SJCRH30 (cell line): ENCODE data around the gene DAPK2. TPM values are rescaled to one million over a fixed set of nuclear protein-coding genes. Genes with fewer than 3 reads are reported as not detected.
A peak's percentile ranks its signal among the peaks of the same experiment; 100 is the strongest.

Source experiments
- DNase-seq, 2 experiments: peaks; one replicate each; pipeline ENCODE4 v3.0.0-alpha.2; 2015 to 2020
- H3K27ac ChIP-seq: fragments of 250-450 bp; sonication (Bioruptor Pico); 2 replicates; pipeline ENCODE4 v1.5.1; 2020; ENCODE audit warnings: mild to moderate bottlenecking, moderate library complexity
- H3K27me3 ChIP-seq: fragments of 250-450 bp; sonication (Bioruptor Pico); 2 replicates; pipeline ENCODE4 v1.5.1; 2020; ENCODE audit warnings: mild to moderate bottlenecking, moderate library complexity
- H3K36me3 ChIP-seq: fragments of 250-450 bp; sonication (Bioruptor Pico); 2 replicates; pipeline ENCODE4 v1.5.1; 2020; ENCODE audit warnings: mild to moderate bottlenecking, moderate library complexity
- H3K4me1 ChIP-seq: fragments of 250-450 bp; sonication (Bioruptor Pico); 2 replicates; pipeline ENCODE4 v1.5.1; 2020; ENCODE audit warnings: mild to moderate bottlenecking, moderate library complexity
- H3K4me3 ChIP-seq: fragments of 250-450 bp; sonication (Bioruptor Pico); 2 replicates; pipeline ENCODE4 v1.5.1; 2020; ENCODE audit warnings: mild to moderate bottlenecking, moderate library complexity
- H3K9me3 ChIP-seq: fragments of 250-450 bp; sonication (Bioruptor Pico); replicated peaks from 2 replicates; pipeline ENCODE4 v1.5.1; 2020; ENCODE audit warnings: mild to moderate bottlenecking, moderate library complexity
- total RNA-seq: library from RNA; depleted of rRNA; stranded (reverse); fragments of >200 nt; shearing (Covaris generic); gene quantifications from 2 replicates; pipeline ENCODE4 v1.2.3, GENCODE V29; 2014

DAPK2 gene
- total RNA-seq, 1 experiment from 2014 or later: 0.85 TPM

DNA sequence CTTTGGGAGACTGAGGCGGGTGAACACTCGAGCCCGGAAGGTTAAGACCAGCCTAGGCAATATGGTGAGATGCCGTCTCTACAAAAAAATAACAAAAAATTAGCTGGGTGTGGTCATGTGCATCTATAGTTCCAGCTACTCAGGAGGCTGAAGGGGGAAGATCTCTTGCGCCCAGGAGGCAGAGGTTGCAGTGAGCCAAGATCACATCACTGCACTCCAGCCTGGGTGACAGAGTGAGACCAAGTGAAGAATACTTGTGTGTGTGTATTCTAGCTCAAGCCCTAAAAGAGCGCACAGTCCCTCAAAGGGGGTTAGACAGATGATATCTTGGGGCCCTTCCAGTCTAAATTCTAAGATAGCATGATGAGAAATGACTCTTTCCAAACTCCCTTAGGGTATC lies 23.7 kb downstream of the DAPK2 start:
- no peak overlapping the region for H3K27ac ChIP-seq
- H3K36me3 ChIP-seq: no peaks in the 10 kb centered on the region
- H3K4me3 ChIP-seq: no peak overlapping the region
- no peaks in the 10 kb centered on the region for H3K27me3 ChIP-seq
- peaks cover 26% of the 10 kb centered on the region for H3K4me1 ChIP-seq
- no peak for DNase-seq
- no peaks in the 10 kb centered on the region for H3K9me3 ChIP-seq

DNA sequence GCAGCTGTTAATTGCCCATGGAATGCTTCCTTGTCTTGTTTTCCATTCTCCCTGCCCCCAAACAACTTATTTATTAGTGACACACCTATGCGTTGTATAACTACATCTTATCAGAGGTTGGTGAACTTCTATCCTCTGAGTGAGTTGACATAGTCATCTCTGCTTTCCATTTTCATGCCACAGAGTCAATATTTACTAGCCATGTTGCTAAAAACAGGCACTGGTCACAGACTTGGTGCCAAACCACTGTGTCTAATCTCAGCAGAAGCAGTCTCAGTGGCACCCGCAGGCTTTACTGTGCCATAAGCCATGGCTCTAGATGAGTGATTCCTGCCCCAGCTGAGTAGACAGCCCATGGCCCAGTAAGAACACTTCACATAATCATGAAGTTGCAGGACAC lies 26.5 kb downstream of the DAPK2 start:
- H3K4me3 ChIP-seq: no peak overlapping the region
- no peaks in the 10 kb centered on the region for H3K9me3 ChIP-seq
- no peaks in the 10 kb centered on the region for H3K36me3 ChIP-seq
- H3K27ac ChIP-seq: peak overlapping the region; percentile 64
- H3K27me3 ChIP-seq: no peaks in the 10 kb centered on the region
- H3K4me1 ChIP-seq: peaks cover 23% of the 10 kb centered on the region
- peak; percentile 77 for DNase-seq

DNA sequence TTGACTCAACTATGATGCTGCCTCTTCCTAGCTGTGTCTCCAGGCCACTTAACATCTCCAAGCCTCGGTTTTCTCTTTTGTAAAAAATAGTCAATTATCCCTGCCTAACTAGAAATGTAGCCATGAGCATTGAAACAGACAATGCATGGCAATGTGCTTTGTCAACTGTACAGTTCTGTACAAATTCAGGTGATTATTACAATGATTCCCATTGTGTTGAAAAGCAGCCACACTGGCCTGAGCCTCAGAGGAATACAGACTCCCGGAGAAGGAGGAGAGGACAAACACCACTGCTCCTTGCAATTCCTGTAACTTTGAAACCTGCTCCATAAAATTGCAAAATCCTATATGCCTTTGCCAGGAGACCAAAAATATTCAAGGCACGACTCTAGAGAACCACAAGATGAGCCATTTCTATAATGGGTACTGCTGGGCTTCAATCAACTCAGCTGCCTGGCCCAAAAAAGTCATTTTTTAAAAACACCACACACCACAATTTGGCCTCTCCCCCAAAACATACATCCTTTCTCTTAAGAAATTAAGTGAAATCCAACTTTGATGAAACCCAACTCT lies 28.6 kb downstream of the DAPK2 start:
- no peaks in the 10 kb centered on the region for H3K9me3 ChIP-seq
- no peak for DNase-seq

DNA sequence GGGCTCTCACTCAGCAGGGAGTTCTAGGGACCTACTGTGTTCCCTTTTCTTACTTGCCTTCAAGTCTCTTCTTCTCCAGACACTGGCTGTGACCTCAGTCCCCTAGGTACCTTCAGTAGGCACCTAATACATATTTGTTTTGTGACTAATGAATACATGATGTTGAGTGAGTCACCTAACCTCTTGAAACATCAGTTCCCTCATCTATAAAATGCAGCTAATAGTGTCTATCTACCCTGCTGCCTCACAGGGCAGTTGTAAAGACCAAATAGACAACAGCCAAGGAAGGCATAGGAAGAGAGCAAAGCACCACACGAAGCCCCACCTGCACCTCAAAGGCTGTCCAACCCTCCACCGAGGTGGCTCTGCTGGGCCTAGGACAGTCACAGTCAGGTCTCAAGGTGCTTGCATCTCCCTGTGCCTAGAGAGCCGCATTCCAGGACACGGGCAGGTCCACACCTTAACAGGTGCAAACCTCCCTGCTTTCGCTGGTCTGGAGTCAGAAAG lies 29.1 kb downstream of the DAPK2 start:
- DNase-seq: no peak
- H3K4me3 ChIP-seq: no peak overlapping the region
- peaks cover 23% of the 10 kb centered on the region for H3K4me1 ChIP-seq
- H3K27ac ChIP-seq: no peak overlapping the region
- H3K9me3 ChIP-seq: no peaks in the 10 kb centered on the region
- no peaks in the 10 kb centered on the region for H3K27me3 ChIP-seq
- H3K36me3 ChIP-seq: no peaks in the 10 kb centered on the region; the same call in 1 of the 2 replicates

More for the DNA sequence above, 28.6 kb downstream of the DAPK2 start:
- Histone ChIP-seq H3K27ac (no peak overlapping the region), H3K4me1 (peaks cover 23% of the 10 kb centered on the region), H3K4me3 (no peak overlapping the region), H3K36me3 (no peaks in the 10 kb centered on the region; the same call in 1 of the 2 replicates), H3K27me3 (no peaks in the 10 kb centered on the region)

DNA sequence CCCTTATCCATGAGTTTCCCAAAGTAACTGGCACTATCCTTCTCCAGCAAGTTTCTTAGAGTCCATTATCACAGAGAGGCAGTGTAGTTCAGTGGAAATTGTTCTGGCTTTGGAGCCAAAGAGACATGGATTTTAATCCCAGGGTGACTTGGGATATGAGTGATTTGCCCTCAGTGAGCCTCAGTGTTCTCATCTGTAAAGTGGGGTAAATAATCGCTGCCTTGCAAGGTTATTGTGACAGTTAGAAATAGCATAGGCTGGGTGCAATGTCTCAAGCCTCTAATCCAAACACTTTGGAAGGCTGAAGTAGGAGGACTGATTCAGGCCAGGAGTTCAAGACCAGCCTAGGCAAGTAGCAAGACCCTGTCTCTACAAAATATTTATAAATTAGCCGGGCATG lies 30.0 kb downstream of the DAPK2 start:
- no peak for DNase-seq
- Histone ChIP-seq H3K36me3 (no peaks in the 10 kb centered on the region; the same call in 1 of the 2 replicates), H3K4me3 (no peak overlapping the region), H3K9me3 (no peaks in the 10 kb centered on the region), H3K4me1 (peaks cover 27% of the 10 kb centered on the region), H3K27me3 (no peaks in the 10 kb centered on the region), H3K27ac (no peak overlapping the region)

DNA sequence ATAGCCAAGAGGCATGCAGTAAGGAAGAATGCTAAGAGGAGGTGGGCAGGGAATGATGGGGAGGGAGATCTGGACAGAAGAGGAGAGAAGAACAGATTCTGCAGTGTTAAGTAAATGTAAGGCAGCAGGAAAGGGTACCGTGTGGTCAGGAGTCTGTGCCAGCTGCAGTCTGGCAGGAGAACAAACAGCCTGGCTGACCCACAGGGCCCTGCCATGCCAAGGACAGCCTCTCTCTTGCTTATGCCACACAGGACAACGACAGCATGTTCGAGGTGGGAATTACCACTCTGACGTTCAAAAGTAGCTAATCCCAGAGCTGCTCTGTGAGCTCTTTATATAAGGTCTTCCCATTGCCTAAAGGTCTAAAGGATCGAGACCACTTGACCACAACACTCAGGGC lies 31.3 kb downstream of the DAPK2 start:
- Histone ChIP-seq H3K4me3 (no peak overlapping the region), H3K4me1 (peaks cover 31% of the 10 kb centered on the region), H3K27ac (no peak overlapping the region), H3K36me3 (no peaks in the 10 kb centered on the region; the same call in 1 of the 2 replicates), H3K27me3 (no peaks in the 10 kb centered on the region), H3K9me3 (no peaks in the 10 kb centered on the region)
- DNase-seq: no peak

DNA sequence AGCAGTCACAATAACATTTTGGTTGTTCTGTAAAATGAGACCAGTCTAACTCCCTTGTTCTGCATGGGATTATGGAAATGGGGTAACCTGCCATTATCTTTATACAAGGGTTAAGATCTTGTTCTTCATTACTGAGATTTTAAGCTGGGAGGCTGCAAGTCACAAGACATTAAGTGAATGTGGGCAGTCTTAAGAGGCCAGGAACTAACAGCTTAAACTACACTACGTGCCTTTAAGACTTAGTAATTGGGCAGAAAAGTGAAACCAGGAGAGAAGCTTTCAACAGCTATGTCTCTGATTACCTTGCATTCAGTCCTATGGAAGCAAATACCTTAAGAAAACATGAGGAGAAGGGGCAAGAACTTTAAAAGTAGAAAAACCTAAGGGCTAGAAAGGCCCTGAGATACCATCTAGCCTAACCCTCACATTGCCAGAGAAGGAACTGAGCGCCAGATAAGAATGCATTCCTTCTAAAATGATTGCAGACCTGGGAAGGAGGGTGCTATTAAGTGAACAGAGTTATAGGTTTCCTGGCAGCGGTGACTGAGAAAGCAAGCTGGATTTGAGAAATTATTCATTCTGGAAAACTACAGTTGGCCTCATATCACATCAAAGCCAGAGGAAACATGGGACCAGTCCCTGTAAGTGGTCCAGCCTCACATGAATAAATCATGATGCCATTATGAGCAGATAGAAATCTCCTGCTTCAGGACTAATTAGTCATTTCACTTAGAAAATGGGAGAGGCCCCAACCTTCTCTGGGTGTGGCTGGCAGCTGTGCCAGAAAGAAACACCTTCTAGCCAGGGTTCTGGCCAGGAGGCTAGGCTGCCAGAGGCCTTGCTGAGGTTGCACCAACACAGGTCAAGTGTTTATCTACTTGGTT lies 32.9 kb downstream of the DAPK2 start:
- Histone ChIP-seq H3K36me3 (no peaks in the 10 kb centered on the region; the same call in 1 of the 2 replicates), H3K27me3 (no peaks in the 10 kb centered on the region), H3K4me3 (no peak overlapping the region), H3K9me3 (no peaks in the 10 kb centered on the region), H3K4me1 (peaks cover 23% of the 10 kb centered on the region), H3K27ac (no peak overlapping the region)
- DNase-seq: no peak

DNA sequence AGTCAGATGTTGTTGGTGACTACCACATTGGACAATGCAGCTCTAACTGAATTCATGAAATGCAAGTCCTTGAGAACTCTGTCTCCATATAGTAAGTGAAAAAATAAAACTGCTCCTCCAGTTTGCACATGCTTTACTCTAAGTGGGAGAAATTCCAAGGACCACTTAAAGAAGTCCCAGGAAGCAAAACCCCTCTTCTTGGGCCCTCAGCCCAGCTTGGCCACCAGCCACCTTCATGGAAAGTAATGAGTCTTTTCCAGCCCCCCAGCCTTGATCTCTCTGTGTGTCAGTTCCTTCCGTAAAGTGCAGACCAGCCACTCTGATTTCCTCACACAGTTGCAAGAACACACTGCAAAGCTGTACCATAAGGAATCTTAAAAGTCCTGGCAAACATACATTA lies 34.5 kb downstream of the DAPK2 start:
- no peaks in the 10 kb centered on the region; the same call in 1 of the 2 replicates for H3K36me3 ChIP-seq
- no peak overlapping the region for H3K4me3 ChIP-seq
- no peak for DNase-seq
- H3K4me1 ChIP-seq: peaks cover 18% of the 10 kb centered on the region
- no peaks in the 10 kb centered on the region for H3K9me3 ChIP-seq
- no peaks in the 10 kb centered on the region for H3K27me3 ChIP-seq
- H3K27ac ChIP-seq: no peak overlapping the region

DNA sequence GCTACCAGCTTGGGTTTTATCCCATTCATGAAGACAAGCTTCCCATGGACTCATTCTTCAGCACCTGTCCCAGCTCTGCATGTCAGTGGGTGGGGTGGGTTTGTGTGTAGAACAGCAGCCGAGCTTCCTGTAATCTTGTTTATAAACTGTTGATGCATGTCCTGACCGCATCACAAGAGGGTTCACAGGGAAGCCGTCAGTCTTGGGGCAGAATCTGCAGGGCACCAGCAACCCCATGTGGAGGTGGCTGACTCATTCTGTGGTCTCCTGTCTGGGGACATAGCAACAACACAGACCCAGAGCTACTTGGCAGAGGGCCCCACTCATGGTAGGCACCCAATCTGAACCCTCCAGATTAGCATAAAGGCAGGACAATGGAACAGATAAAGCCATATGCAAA lies 35.6 kb downstream of the DAPK2 start:
- no peaks in the 10 kb centered on the region; the same call in 1 of the 2 replicates for H3K36me3 ChIP-seq

DNA sequence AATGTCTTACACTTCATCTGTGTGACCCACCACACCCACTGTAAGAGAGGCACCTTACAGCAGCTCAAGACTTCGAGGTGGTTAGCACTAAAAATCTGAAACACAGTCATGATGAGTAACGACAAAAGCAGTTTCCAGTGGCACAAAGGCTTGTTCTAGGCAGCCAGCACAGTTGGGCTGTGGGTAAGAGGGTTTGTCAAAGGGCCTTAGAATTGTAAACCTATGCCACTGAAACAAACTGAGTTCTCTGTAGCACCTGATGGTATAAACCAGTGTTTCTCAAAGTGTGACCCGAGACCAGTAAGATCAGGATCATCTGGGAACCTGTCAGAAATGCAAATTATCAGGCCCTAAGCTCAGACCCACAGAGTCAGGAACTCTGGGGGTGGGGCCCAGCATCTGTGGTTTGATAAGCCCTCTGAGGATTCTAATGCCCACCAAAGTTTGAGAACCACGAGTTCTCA lies 36.5 kb downstream of the DAPK2 start:
- H3K4me1 ChIP-seq: peaks cover 18% of the 10 kb centered on the region
- H3K4me3 ChIP-seq: no peak overlapping the region
- no peaks in the 10 kb centered on the region for H3K27me3 ChIP-seq
- no peak for DNase-seq
- H3K27ac ChIP-seq: no peak overlapping the region
- no peaks in the 10 kb centered on the region for H3K9me3 ChIP-seq
- no peaks in the 10 kb centered on the region; the same call in 1 of the 2 replicates for H3K36me3 ChIP-seq

More for the DNA sequence above, 35.6 kb downstream of the DAPK2 start:
- Histone ChIP-seq H3K4me1 (peaks cover 18% of the 10 kb centered on the region), H3K9me3 (no peaks in the 10 kb centered on the region), H3K27me3 (no peaks in the 10 kb centered on the region), H3K27ac (peak overlapping the region; percentile 23; the same call in 1 of the 2 replicates), H3K4me3 (no peak overlapping the region)
- peak; percentile 93 for DNase-seq

DNA sequence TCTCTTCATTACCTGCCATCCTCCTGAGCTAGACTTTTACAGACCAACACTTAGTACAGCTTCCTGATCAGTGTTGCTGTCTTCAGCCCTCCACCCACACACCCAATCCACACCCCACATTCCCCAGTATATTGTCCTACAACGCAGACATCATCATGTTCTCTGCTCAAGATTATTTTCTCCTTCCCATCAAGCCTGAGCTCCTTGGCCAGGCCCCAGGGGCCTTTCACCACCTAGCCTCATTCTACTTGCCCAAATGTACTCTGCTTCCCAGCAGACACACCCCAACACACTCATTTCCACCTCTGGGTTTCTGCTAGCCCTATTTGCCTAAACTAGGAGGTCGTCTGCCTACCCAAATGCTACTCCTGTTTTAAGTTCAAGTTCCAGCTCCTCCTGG lies 37.0 kb downstream of the DAPK2 start:
- H3K27me3 ChIP-seq: no peaks in the 10 kb centered on the region
- H3K4me1 ChIP-seq: peaks cover 18% of the 10 kb centered on the region
- H3K27ac ChIP-seq: no peak overlapping the region
- no peaks in the 10 kb centered on the region; the same call in 1 of the 2 replicates for H3K36me3 ChIP-seq
- DNase-seq: no peak
- H3K4me3 ChIP-seq: no peak overlapping the region
- H3K9me3 ChIP-seq: no peaks in the 10 kb centered on the region

DNA sequence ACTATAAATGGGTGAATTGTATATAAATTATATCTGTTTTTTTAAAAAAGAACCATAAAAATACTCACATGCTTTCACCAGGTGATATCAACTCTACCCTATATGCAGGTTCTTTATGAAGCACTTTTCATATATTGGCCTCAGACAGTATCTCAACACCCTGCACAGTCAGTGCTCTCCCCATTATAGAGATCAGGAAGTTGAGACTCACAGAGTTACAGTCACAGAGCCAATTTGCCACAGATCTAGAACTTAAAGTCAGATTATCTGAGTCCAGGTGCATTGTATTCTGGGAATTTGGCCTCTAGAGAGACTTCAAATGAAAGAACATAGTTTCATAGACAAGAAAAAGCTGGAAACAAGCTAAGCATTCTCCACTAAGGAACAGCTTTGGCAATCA lies 38.1 kb downstream of the DAPK2 start:
- H3K27me3 ChIP-seq: no peaks in the 10 kb centered on the region
- no peak for DNase-seq
- peaks cover 18% of the 10 kb centered on the region for H3K4me1 ChIP-seq
- H3K4me3 ChIP-seq: no peak overlapping the region
- no peaks in the 10 kb centered on the region; the same call in 1 of the 2 replicates for H3K36me3 ChIP-seq
- no peak overlapping the region for H3K27ac ChIP-seq
- no peaks in the 10 kb centered on the region for H3K9me3 ChIP-seq

DNA sequence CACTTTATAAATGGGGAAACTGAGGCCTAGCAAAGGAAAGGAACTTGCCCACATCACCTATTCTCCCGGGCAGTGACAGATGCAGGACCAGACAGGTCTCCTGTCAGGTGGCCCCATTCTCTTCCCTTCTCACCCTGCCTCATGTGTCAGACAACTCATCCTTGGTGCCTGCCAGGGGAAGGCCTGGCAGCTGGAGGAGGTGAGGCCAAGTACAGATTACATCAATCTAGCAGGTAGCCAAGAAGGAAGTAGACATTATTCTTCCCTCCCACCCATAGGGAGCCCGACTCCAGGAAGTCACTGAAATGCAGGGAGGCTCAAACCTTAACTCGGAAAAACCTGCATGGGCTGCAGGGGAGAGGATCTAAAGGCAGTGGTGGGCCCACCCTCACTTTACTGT lies 39.6 kb downstream of the DAPK2 start:
- Histone ChIP-seq H3K4me1 (peaks cover 18% of the 10 kb centered on the region), H3K27me3 (no peaks in the 10 kb centered on the region), H3K36me3 (no peaks in the 10 kb centered on the region), H3K9me3 (no peaks in the 10 kb centered on the region), H3K27ac (no peak overlapping the region), H3K4me3 (no peak overlapping the region)
- DNase-seq: no peak

DNA sequence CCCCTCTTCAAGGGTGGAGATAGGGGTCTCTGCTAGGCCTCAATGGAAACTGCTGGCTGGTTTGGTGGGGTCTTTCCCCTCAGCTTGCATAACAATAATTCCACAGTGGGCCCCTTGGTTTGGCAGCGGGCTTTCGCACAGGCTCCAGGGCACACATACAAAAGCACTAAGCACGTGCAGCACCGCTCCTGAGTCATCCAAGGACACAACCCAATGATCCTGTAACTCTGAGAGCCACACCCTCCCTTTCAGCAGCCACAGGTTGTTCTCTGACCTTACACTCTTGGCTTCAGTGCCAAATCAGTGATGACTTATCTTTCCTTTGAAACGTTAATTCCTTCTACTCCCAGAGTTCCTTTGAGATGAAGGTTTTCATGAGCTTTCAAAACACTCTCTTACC lies 41.7 kb downstream of the DAPK2 start:
- Histone ChIP-seq H3K27ac (no peak overlapping the region), H3K4me1 (peaks cover 3% of the 10 kb centered on the region; the same call in 1 of the 2 replicates), H3K4me3 (no peak overlapping the region), H3K36me3 (no peaks in the 10 kb centered on the region), H3K9me3 (no peaks in the 10 kb centered on the region), H3K27me3 (no peaks in the 10 kb centered on the region)
- no peak for DNase-seq

DNA sequence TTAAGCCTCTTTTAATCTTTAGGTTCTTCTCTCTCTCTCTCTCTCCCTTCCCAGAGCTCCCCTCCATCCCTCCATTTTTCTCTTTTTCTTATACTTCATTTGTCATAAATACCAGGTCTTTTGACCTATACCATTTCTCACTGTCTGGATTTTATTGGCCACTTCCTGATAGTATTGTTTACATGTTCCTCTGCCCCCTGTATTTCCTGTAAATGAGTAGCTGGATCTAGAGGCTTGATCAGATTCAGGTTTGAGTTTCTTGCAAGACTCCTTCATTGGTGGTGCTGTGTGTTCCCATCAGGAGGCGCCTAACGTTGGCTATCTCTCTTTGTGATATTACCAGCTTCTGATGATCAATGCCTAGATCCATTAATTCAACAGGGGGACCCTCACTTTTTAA lies 42.2 kb downstream of the DAPK2 start:
- no peak for DNase-seq
- Histone ChIP-seq H3K27ac (no peak overlapping the region), H3K36me3 (no peaks in the 10 kb centered on the region), H3K4me1 (peaks cover 8% of the 10 kb centered on the region; the same call in 1 of the 2 replicates), H3K9me3 (no peaks in the 10 kb centered on the region), H3K27me3 (no peaks in the 10 kb centered on the region), H3K4me3 (no peak overlapping the region)
